ENCODE results near the gene PLA2G7. TPM values are rescaled to one million over a fixed set of nuclear protein-coding genes. Genes with fewer than 3 reads are reported as not detected.

PLA2G7 gene
- total RNA-seq, 1 experiment from 2014 or later = not detected

- no peak for DNase-seq (ENCODE audit: unreplicated experiment)
- Mint-ChIP-seq H3K9me3 (ENCODE audit: unreplicated experiment) (no peaks in the 10 kb centered on the region), H3K36me3 (ENCODE audit: insufficient read depth, unreplicated experiment) (no peaks in the 10 kb centered on the region), H3K27ac (ENCODE audit: low read depth, unreplicated experiment) (no peak overlapping the region), H3K4me3 (ENCODE audit: unreplicated experiment) (no peak overlapping the region), H3K27me3 (ENCODE audit: insufficient read depth, unreplicated experiment) (peaks cover 23% of the 10 kb centered on the region), H3K4me1 (ENCODE audit: insufficient read depth, unreplicated experiment) (no peaks in the 10 kb centered on the region)
- intact Hi-C loops (cut with micrococcal nuclease) = no loop called here
- POLR2A ChIA-PET = no interaction called here
- no peak for TF ChIP-seq CTCF (IDR thresholded peaks at IDR 0.05; ENCODE audit: unreplicated experiment)
- CTCF ChIA-PET = no interaction called here
- no TSS peak for BruUV-seq (replicated peaks)
These were observed 6.7 kb upstream of the PLA2G7 start for GRCh38 chr6:46741910-46742309.

- no peak for TF ChIP-seq CTCF (IDR thresholded peaks at IDR 0.05; ENCODE audit: unreplicated experiment)
- Mint-ChIP-seq H3K27ac (ENCODE audit: low read depth, unreplicated experiment) (no peak overlapping the region), H3K36me3 (ENCODE audit: insufficient read depth, unreplicated experiment) (no peaks in the 10 kb centered on the region), H3K27me3 (ENCODE audit: insufficient read depth, unreplicated experiment) (peaks cover 22% of the 10 kb centered on the region), H3K9me3 (ENCODE audit: unreplicated experiment) (no peaks in the 10 kb centered on the region), H3K4me3 (ENCODE audit: unreplicated experiment) (no peak overlapping the region), H3K4me1 (ENCODE audit: insufficient read depth, unreplicated experiment) (no peaks in the 10 kb centered on the region)
- BruUV-seq (replicated peaks) = no TSS peak
- ChIA-PET CTCF (interaction anchor here (0.5 kb wide), 1 partner anchor 15 kb away, joined by 4 read pairs; no protein-coding TSS in a partner anchor), POLR2A (no interaction called here)
- no peak for DNase-seq (ENCODE audit: unreplicated experiment)
- intact Hi-C loops (cut with micrococcal nuclease) = no loop called here
These were observed 6.3 kb upstream of the PLA2G7 start for GRCh38 chr6:46741482-46741881.

GRCh38 chr6:46736906-46737305, 1.7 kb upstream of the PLA2G7 start:
- Mint-ChIP-seq H3K36me3 (ENCODE audit: insufficient read depth, unreplicated experiment) (no peaks in the 10 kb centered on the region), H3K27me3 (ENCODE audit: insufficient read depth, unreplicated experiment) (peaks cover 12% of the 10 kb centered on the region), H3K9me3 (ENCODE audit: unreplicated experiment) (no peaks in the 10 kb centered on the region), H3K4me1 (ENCODE audit: insufficient read depth, unreplicated experiment) (no peaks in the 10 kb centered on the region), H3K27ac (ENCODE audit: low read depth, unreplicated experiment) (no peak overlapping the region), H3K4me3 (ENCODE audit: unreplicated experiment) (no peak overlapping the region)
- no peak for DNase-seq (ENCODE audit: unreplicated experiment)
- intact Hi-C loops (cut with micrococcal nuclease) = no loop called here
- BruUV-seq (replicated peaks) = no TSS peak
- ChIA-PET POLR2A (no interaction called here), CTCF (no interaction called here)
- TF ChIP-seq CTCF (IDR thresholded peaks at IDR 0.05; ENCODE audit: unreplicated experiment) = no peak

GRCh38 chr6:46735720-46736031, 501 bp upstream of the PLA2G7 start:
- peaks cover 12% of the 10 kb centered on the region for H3K27me3 Mint-ChIP-seq (ENCODE audit: insufficient read depth, unreplicated experiment)
- no peak for DNase-seq (ENCODE audit: unreplicated experiment)
- peak overlapping the region; percentile 53 for H3K4me3 Mint-ChIP-seq (ENCODE audit: unreplicated experiment)
- POLR2A ChIA-PET = no interaction called here
- TF ChIP-seq CTCF (IDR thresholded peaks at IDR 0.05; ENCODE audit: unreplicated experiment) = no peak
- intact Hi-C loops (cut with micrococcal nuclease) = no loop called here
- no peak overlapping the region for H3K27ac Mint-ChIP-seq (ENCODE audit: low read depth, unreplicated experiment)
- no peaks in the 10 kb centered on the region for H3K9me3 Mint-ChIP-seq (ENCODE audit: unreplicated experiment)
- CTCF ChIA-PET = interaction anchor here (0.9 kb wide), 1 partner anchor 31 kb away, joined by 3 read pairs; no protein-coding TSS in a partner anchor
- BruUV-seq (replicated peaks) = no TSS peak
- no peaks in the 10 kb centered on the region for H3K36me3 Mint-ChIP-seq (ENCODE audit: insufficient read depth, unreplicated experiment)
- H3K4me1 Mint-ChIP-seq (ENCODE audit: insufficient read depth, unreplicated experiment) = no peaks in the 10 kb centered on the region
